Activated CD4-positive, alpha-beta T cell treated with anti-CD3 and anti-CD28 coated beads, Interleukin-2, amount 10 ng/mL, durations not matched to agents 24 days and 14 days (primary cell): ENCODE measurements around the gene COL1A1. TPM values are rescaled to one million over a fixed set of nuclear protein-coding genes. Genes with fewer than 3 reads are reported as not detected.
A peak's percentile ranks its signal among the peaks of the same experiment; 100 is the strongest.

Experiments used
- DNase-seq: peaks from one replicate; pipeline ENCODE4 v3.0.0; 2022
- H3K27ac Mint-ChIP-seq: one replicate; pipeline ENCODE4 v1.8.0; 2022; ENCODE audit warnings: mild to moderate bottlenecking, mixed read lengths
- H3K27me3 Mint-ChIP-seq: one replicate; pipeline ENCODE4 v1.8.0; 2022; ENCODE audit warnings: mixed read lengths
- H3K36me3 Mint-ChIP-seq: one replicate; pipeline ENCODE4 v1.8.0; 2022; ENCODE audit warnings: low read depth, mild to moderate bottlenecking, mixed read lengths
- H3K4me1 Mint-ChIP-seq: one replicate; pipeline ENCODE4 v1.8.0; 2021; ENCODE audit warnings: mixed read lengths
- H3K4me3 Mint-ChIP-seq: one replicate; pipeline ENCODE4 v1.8.0; 2022; ENCODE audit warnings: mild to moderate bottlenecking, moderate library complexity, mixed read lengths
- H3K9me3 Mint-ChIP-seq: one replicate; pipeline ENCODE4 v1.8.0; 2021; ENCODE audit warnings: mixed read lengths
- intact Hi-C: fragments of 100-400 bp; cut with micrococcal nuclease; formaldehyde crosslinking; loops from one replicate; pipeline ENCODE4 v1.15.1; 2023
- total RNA-seq: library from RNA; stranded (reverse); gene quantifications from 2 replicates; pipeline ENCODE4 v1.2.3, GENCODE V29; 2022

Gene COL1A1
- total RNA-seq, 1 donor from 2014 or later = 2.0 TPM

- Mint-ChIP-seq H3K9me3 (no peaks in the 10 kb centered on the region), H3K4me1 (peaks cover 35% of the 10 kb centered on the region), H3K27ac (peak overlapping the region; percentile 97), H3K27me3 (peaks cover 3% of the 10 kb centered on the region), H3K36me3 (peaks cover 7% of the 10 kb centered on the region), H3K4me3 (peak overlapping the region; percentile 80)
- DNase-seq = no peak
- intact Hi-C loops = no loop called here
Observed at GRCh38 chr17:50162466-50163254, 38.8 kb downstream of the COL1A1 start.

GRCh38 chr17:50161911-50162288 lies 39.5 kb downstream of the COL1A1 start:
- H3K27ac Mint-ChIP-seq = peak overlapping the region; percentile 97
- H3K36me3 Mint-ChIP-seq = peaks cover 7% of the 10 kb centered on the region
- DNase-seq = no peak
- intact Hi-C loops = loop anchor here (1.0 kb wide), 2 partner anchors 11 to 22 kb away; no protein-coding TSS in a partner anchor
- H3K4me1 Mint-ChIP-seq = peaks cover 36% of the 10 kb centered on the region
- H3K27me3 Mint-ChIP-seq = peaks cover 3% of the 10 kb centered on the region
- H3K9me3 Mint-ChIP-seq = no peaks in the 10 kb centered on the region
- H3K4me3 Mint-ChIP-seq = peak overlapping the region; percentile 80

DNA sequence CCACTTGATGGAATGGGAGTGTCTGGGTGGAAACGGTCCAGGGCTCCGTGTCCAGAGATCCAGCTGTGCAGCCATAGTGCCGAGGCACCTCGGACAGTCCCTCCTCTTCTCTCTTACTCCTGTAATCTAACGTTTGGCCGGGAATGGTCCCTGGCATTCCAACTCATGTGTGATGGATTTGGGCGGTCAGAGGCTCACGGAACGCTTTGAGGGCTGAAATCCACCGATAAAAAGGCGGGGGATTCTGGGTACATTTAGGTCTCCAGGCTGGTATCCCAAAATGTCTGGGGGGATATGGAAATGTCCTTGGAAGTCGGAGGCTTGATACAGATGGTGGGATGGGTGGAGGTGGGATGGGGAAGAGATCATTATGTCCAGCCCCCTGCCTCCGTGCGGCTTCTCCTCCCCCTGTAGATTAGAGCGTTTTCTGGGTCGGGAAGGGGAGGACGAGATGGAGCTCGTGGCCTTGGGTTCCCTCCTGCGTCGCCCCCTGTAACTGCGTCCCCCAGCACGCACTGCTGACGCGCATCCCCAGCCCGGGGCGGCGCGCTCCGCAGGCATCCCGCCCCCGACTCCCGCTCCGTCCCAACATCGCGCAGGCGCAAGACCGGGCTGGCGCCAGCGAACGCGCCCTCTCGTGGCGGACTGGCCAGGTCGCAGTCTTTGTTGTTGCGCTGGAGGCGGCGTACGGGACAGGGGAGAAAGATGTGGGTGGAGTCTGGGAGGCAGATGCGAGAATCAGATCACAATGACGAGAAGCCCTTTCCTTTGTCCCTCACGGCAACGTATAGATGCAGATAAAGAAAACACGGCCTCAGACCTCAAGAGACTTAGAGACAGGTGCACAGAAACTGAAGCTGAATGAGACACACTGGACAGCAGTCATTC lies 40.2 kb downstream of the COL1A1 start:
- peaks cover 3% of the 10 kb centered on the region for H3K27me3 Mint-ChIP-seq
- no peaks in the 10 kb centered on the region for H3K9me3 Mint-ChIP-seq
- peak overlapping the region; percentile 80 for H3K4me3 Mint-ChIP-seq
- peak; percentile 99 for DNase-seq
- intact Hi-C loops = loop anchor here (1.0 kb wide), 2 partner anchors 10 to 21 kb away; no protein-coding TSS in a partner anchor
- H3K4me1 Mint-ChIP-seq = peaks cover 36% of the 10 kb centered on the region
- peak overlapping the region; percentile 97 for H3K27ac Mint-ChIP-seq
- peaks cover 7% of the 10 kb centered on the region for H3K36me3 Mint-ChIP-seq

DNA sequence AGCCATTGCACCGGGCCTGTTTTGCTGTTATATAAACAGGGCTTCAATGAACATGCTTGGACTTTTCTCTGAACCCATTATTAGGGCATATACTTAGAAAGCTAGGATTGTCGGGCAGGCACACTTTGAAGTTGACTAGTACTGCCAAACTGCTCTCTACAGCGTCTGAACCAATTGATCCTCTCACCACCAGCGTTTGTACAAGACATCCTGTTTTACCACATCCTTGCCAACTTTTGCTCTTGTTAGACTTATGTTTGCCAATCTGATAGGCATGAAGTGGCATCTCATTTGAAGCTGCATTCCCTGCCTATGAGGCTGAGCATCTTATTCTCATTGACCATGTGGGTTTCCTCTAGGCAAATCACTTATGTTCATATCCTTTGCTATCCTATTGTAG lies 43.5 kb downstream of the COL1A1 start:
- intact Hi-C loops = no loop called here
- no peak overlapping the region for H3K4me3 Mint-ChIP-seq
- DNase-seq = no peak
- no peaks in the 10 kb centered on the region for H3K9me3 Mint-ChIP-seq
- peaks cover 3% of the 10 kb centered on the region for H3K27me3 Mint-ChIP-seq
- no peak overlapping the region for H3K27ac Mint-ChIP-seq
- peaks cover 7% of the 10 kb centered on the region for H3K36me3 Mint-ChIP-seq
- peaks cover 42% of the 10 kb centered on the region for H3K4me1 Mint-ChIP-seq

DNA sequence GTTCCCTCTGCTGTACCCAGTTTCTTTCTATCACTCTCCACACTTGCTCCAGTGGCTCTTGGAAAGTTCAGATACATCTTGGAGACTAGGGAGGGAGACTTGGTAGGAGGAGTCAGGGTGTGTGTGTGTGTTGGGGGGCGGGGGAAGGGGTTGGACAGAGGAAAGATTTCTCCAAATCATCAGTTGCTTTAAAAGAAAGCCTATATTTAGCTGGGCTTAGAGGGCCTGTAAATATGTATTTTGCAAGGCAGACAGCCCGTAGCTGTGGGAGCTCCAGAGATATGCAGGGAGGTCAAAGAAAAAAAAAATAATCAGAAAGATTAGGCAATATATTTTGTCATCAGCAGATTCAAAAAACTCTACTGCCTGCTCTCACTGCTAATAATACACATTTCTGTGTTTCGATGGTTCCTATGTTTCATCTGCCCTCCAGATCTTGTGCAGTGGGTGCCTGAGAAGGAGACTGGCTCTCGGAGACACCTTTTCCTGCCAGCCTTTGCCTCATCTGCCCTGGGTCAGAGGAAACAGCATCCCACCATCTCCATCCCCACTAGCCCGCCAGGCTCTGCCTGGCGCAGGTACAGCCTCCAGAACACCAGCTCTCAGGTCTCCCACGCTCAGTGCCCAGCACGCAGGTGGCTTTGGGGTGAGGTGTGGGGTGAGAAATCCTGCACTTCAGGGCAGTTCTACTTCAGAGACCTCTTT lies 46.2 kb downstream of the COL1A1 start:
- Mint-ChIP-seq H3K9me3 (no peaks in the 10 kb centered on the region), H3K36me3 (peaks cover 2% of the 10 kb centered on the region), H3K4me1 (peaks cover 37% of the 10 kb centered on the region), H3K27me3 (no peaks in the 10 kb centered on the region), H3K4me3 (no peak overlapping the region), H3K27ac (no peak overlapping the region)
- intact Hi-C loops = no loop called here
- no peak for DNase-seq

DNA sequence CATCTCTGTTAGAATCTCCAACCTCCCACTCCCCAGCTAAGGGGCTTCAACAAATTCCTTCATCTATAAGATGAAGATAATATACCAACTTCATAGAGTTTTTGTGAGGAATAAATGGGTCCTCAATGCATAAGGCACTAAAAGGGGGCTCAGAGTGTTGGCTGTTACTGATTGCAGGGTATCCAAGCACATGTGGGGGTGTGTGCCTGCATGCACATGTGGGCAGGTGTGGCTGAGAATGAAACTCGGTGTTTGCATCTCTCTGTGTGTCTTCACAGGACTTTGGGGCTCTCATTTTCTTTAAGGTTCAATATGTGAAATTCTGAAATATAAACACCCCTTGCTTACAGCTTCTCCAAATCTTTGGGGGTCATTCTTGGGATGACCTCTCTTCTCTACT lies 46.8 kb downstream of the COL1A1 start:
- DNase-seq = no peak
- intact Hi-C loops = no loop called here
- peaks cover 37% of the 10 kb centered on the region for H3K4me1 Mint-ChIP-seq
- no peaks in the 10 kb centered on the region for H3K9me3 Mint-ChIP-seq
- H3K36me3 Mint-ChIP-seq = peaks cover 2% of the 10 kb centered on the region
- no peak overlapping the region for H3K27ac Mint-ChIP-seq
- no peak overlapping the region for H3K4me3 Mint-ChIP-seq
- no peaks in the 10 kb centered on the region for H3K27me3 Mint-ChIP-seq

DNA sequence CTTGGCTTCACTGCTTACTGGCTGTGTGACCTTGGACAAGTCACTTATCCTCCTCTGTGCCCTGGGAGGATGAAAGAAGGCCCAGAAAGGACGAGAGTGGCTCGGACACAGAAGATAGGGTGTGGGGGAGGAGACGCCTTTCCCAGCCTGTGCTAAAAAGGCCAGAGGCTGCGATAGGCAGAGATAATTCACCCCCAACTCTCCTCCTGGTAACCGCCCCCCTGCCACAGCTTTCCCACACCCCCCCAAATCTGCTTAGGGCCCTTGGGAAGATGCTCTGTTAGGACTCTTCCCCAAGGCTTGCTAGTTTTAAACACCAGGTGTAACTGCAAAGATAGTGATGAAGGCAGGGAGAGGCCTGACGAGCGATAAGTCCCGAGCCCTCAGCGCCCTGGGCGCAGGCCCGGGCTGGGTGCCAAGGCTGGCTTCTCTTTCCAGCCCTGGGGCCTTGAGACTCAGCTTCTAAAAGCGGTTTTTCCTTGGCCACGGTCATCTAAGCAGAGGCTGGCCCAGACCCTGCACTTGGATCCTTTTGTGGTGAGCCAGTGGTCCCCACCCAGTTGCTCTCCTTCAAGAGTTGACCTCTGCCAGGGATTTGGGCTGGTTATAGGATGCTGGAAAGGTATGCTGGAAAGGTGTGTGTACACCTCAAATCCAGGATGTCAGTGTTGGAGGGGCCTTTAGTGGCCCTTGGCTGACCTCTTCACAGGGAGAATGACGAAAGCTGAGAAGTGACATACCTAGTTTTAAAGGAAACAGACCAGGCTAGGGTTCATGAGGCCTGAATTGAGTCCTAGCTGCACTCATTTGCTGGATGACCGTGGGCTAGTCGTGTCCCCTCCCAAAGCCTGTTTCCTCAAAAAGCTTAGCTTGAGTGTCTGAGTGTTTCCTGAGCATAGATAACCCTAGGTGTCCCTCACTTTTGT lies 47.5 kb downstream of the COL1A1 start:
- Mint-ChIP-seq H3K27me3 (no peaks in the 10 kb centered on the region), H3K4me3 (no peak overlapping the region), H3K9me3 (no peaks in the 10 kb centered on the region), H3K36me3 (peaks cover 4% of the 10 kb centered on the region), H3K4me1 (peaks cover 37% of the 10 kb centered on the region), H3K27ac (peak overlapping the region; percentile 45)
- intact Hi-C loops = no loop called here
- no peak for DNase-seq

GRCh38 chr17:50152736-50153135 lies 48.7 kb downstream of the COL1A1 start:
- H3K4me1 Mint-ChIP-seq = peaks cover 32% of the 10 kb centered on the region
- H3K9me3 Mint-ChIP-seq = no peaks in the 10 kb centered on the region
- no peaks in the 10 kb centered on the region for H3K27me3 Mint-ChIP-seq
- H3K4me3 Mint-ChIP-seq = no peak overlapping the region
- H3K36me3 Mint-ChIP-seq = peaks cover 10% of the 10 kb centered on the region
- no peak for DNase-seq
- peak overlapping the region; percentile 96 for H3K27ac Mint-ChIP-seq
- intact Hi-C loops = no loop called here

- H3K36me3 Mint-ChIP-seq = peaks cover 17% of the 10 kb centered on the region
- DNase-seq = peak; percentile 90
- H3K9me3 Mint-ChIP-seq = no peaks in the 10 kb centered on the region
- H3K4me1 Mint-ChIP-seq = peaks cover 36% of the 10 kb centered on the region
- no peaks in the 10 kb centered on the region for H3K27me3 Mint-ChIP-seq
- H3K4me3 Mint-ChIP-seq = peak overlapping the region; percentile 93
- H3K27ac Mint-ChIP-seq = peak overlapping the region; percentile 96
- intact Hi-C loops = loop anchor here (1.0 kb wide), 3 partner anchors 9 to 58 kb away; no protein-coding TSS in a partner anchor
Observed at GRCh38 chr17:50151937-50152547, 49.4 kb downstream of the COL1A1 start.

DNA sequence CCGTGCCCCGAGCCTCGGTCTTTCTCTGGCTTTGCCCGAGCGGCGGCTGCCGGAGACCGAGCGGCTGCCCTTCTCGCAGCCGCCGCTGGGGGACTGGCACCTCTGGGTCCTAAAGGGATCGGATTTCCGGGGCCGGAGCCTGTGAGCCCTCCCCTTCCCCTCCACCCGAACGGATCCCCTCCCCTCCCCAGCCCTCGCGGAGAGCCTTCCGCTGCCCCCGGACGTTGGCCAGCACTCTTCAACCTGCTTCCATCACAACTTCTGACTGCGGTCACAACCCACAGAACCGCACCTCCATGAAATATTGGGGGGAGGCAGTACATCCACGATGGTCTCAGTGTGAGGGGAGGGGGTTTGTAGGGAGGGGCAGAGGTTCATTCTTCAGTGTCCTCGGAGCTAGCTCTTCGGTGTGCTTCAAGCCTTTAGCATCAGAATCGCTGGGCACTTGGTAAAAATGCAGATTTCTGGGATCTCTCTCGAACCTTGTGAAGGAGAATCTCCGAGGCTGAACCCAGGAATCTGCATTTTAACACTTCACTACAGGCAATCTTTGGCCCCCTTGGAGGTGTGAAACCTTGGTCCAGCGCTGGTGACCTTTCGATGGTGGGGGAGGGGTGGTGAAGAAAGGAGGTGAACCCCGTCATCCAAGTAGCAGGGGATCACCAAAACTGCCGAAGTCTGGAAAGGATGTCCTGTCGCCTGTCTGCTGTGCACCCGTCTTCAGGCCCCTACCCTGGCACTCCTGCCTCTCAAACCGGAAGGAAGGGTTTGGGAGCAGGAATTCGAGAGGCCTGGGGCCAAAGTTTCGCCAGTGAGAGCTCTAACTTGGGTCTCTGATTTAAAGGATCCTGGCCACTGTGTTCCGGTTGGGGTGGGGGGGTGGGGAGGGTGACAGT lies 50.1 kb downstream of the COL1A1 start:
- Mint-ChIP-seq H3K4me3 (peak overlapping the region; percentile 93), H3K4me1 (peaks cover 44% of the 10 kb centered on the region), H3K27ac (peak overlapping the region; percentile 96), H3K36me3 (peaks cover 20% of the 10 kb centered on the region), H3K27me3 (no peaks in the 10 kb centered on the region), H3K9me3 (no peaks in the 10 kb centered on the region)
- intact Hi-C loops = loop anchor here (1.0 kb wide), 3 partner anchors 10 to 57 kb away; no protein-coding TSS in a partner anchor
- DNase-seq = peak; percentile 97

DNA sequence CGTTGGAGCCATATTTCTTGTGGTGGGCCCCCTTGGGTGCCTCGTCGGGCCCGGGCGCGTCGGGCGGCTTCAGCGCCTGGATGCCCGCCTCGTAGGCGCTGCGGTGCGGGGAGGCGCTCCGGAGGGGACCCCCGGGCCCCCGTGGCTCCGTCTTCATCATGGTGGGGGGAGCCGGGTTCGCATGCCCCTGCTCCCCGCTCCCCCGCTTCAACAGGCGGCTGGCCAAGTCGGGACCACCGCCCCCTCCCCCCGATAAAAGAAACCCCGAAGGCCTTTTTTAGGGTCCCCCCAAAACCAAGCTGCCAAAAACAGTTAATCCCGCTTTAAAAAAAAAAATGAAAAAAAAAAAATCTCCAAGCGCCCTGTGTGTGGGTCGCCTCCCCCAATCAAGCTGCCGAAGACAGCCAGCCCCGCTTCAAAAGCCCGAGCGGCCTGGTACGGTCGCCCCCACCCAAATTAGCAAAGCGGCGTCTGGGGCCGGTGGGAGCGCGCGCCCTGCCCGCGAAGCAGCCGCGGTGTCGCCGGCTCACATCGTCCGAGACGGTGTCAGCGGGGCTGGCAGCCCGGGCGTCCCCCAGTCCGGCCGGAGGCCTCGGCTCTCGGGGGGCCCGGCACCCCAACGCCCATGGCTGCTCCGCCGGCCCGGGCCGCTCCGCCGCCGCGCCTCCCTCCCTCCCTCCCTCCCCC lies 50.9 kb downstream of the COL1A1 start, which contains the start of gene PPP1R9B:
Gene PPP1R9B, minus strand, starts transcription at position 324 of the 687 bp plus-strand sequence. Its CDS starts 164 bp downstream, at position 160.
- Mint-ChIP-seq H3K27ac (peak within 1 kb of the TSS; percentile 96), H3K27me3 (no peaks in the 10 kb centered on the region), H3K9me3 (no peaks in the 10 kb centered on the region), H3K4me3 (peak within 1 kb of the TSS; percentile 93), H3K4me1 (peaks cover 50% of the 10 kb centered on the region), H3K36me3 (peaks cover 24% of the 10 kb centered on the region)
- DNase-seq = no peak
- intact Hi-C loops = loop anchor here (1.0 kb wide), 3 partner anchors 10 to 56 kb away; no protein-coding TSS in a partner anchor
